Trophoblast cell (in vitro differentiated cells and primary cell): Measurements from ENCODE around the gene FKBP10.

Source experiments
- DNase-seq, 2 donors: peaks; one replicate each; pipeline ENCODE4 v3.0.0-alpha.2; 2016
- H2AFZ ChIP-seq: 2 replicates; pipeline ENCODE4 v1.6.1; 2013; ENCODE audit warnings: low read length, moderate library complexity, mild to moderate bottlenecking; ENCODE audit not compliant: insufficient read depth, poor library complexity
- H2AK5ac ChIP-seq: 2 replicates; pipeline ENCODE4 v1.6.1; 2013; ENCODE audit warnings: mild to moderate bottlenecking, low read length
- H2BK120ac ChIP-seq: 2 replicates; pipeline ENCODE4 v1.6.1; 2013; ENCODE audit warnings: low read length, mild to moderate bottlenecking, moderate library complexity; ENCODE audit not compliant: insufficient read depth, poor library complexity
- H2BK12ac ChIP-seq: 2 replicates; pipeline ENCODE4 v1.6.1; 2013; ENCODE audit warnings: mild to moderate bottlenecking, low read length, moderate library complexity
- H2BK5ac ChIP-seq: 2 replicates; pipeline ENCODE4 v1.6.1; 2013; ENCODE audit warnings: low read length, low read depth, moderate library complexity, mild to moderate bottlenecking; ENCODE audit not compliant: poor library complexity
- H3K14ac ChIP-seq: 2 replicates; pipeline ENCODE4 v1.6.1; 2013; ENCODE audit warnings: mild to moderate bottlenecking, low read length
- H3K18ac ChIP-seq: 2 replicates; pipeline ENCODE4 v1.6.1; 2013; ENCODE audit warnings: mild to moderate bottlenecking, low read length
- H3K23ac ChIP-seq: 2 replicates; pipeline ENCODE4 v1.6.1; 2013; ENCODE audit warnings: low read length
- H3K27ac ChIP-seq: 2 replicates; pipeline ENCODE4 v1.5.1; 2013; ENCODE audit warnings: low read depth, mild to moderate bottlenecking, inconsistent platforms, low read length, moderate library complexity
- H3K27me3 ChIP-seq: 2 replicates; pipeline ENCODE4 v1.6.1; 2013; ENCODE audit warnings: inconsistent platforms, mild to moderate bottlenecking, low read length, moderate library complexity; ENCODE audit not compliant: insufficient read depth
- H3K36me3 ChIP-seq, 2 experiments: 1 replicate in 1 of 2; 2 replicates in 1 of 2; pipeline ENCODE4 v1.6.1; 2013; ENCODE audit warnings: low read length in 2 of 2, mild to moderate bottlenecking in 2 of 2, moderate library complexity in 1 of 2; ENCODE audit not compliant: insufficient read depth in 2 of 2, control insufficient read depth in 1 of 2
- H3K4ac ChIP-seq: 2 replicates; pipeline ENCODE4 v1.6.1; 2013; ENCODE audit warnings: low read depth, mild to moderate bottlenecking, low read length, moderate library complexity
- H3K4me1 ChIP-seq, 2 experiments: 1 replicate in 1 of 2; 2 replicates in 1 of 2; pipeline ENCODE4 v1.6.1; 2013; ENCODE audit warnings: low read length in 2 of 2, mild to moderate bottlenecking in 2 of 2, moderate library complexity in 1 of 2; ENCODE audit not compliant: insufficient read depth in 2 of 2, control insufficient read depth in 1 of 2
- H3K4me2 ChIP-seq: 2 replicates; pipeline ENCODE4 v1.6.1; 2013; ENCODE audit warnings: inconsistent platforms, mild to moderate bottlenecking, low read length, moderate library complexity
- H3K4me3 ChIP-seq: 2 replicates; pipeline ENCODE4 v1.5.1; 2013; ENCODE audit warnings: mild to moderate bottlenecking, low read depth, low read length, inconsistent platforms
- H3K79me1 ChIP-seq: one replicate; pipeline ENCODE4 v1.6.1; 2013; ENCODE audit warnings: low read length
- H3K79me2 ChIP-seq: 2 replicates; pipeline ENCODE4 v1.6.1; 2013; ENCODE audit warnings: low read length, mild to moderate bottlenecking; ENCODE audit not compliant: control insufficient read depth, insufficient read depth, poor library complexity
- H3K9ac ChIP-seq: 2 replicates; pipeline ENCODE4 v1.6.1; 2013; ENCODE audit warnings: mild to moderate bottlenecking, low read length
- H3K9me3 ChIP-seq: 2 replicates; pipeline ENCODE4 v1.6.1; 2013; ENCODE audit warnings: low read depth, mild to moderate bottlenecking, control low read depth, inconsistent platforms, low read length; ENCODE audit not compliant: insufficient read depth
- H4K12ac ChIP-seq: 2 replicates; pipeline ENCODE4 v1.6.1; 2013; ENCODE audit warnings: low read depth, mild to moderate bottlenecking, low read length, moderate library complexity
- H4K8ac ChIP-seq: 2 replicates; pipeline ENCODE4 v1.6.1; 2013; ENCODE audit warnings: low read depth, mild to moderate bottlenecking, low read length, moderate library complexity
- H4K91ac ChIP-seq: one replicate; pipeline ENCODE4 v1.6.1; 2013; ENCODE audit warnings: low read depth, mild to moderate bottlenecking, low read length, moderate library complexity
- WGBS: extraction: QIAGEN DNeasy Blood & Tissue Kit; methylation state at CpG from one replicate; pipeline ENCODE4 v1.1.7; 2013; ENCODE audit warnings: missing lambda C conversion rate; ENCODE audit not compliant: insufficient read length, insufficient coverage; ENCODE audit errors: extremely low coverage; 5-methylcytosine and 5-hydroxymethylcytosine counted together

FKBP10 gene

GRCh38 chr17:41811549-41812380 lies 1.0 kb upstream of the FKBP10 start, which contains the start of gene P3H4:
Gene P3H4, minus strand, starts transcription at chr17:41811949. Its CDS starts 34 bp downstream, at chr17:41811915.
- H3K4ac ChIP-seq = peak within 1 kb of the TSS; percentile 34
- no CpG with 5 or more reads among the region's 96 CpGs for WGBS
- peaks cover 14 to 19% of the 10 kb centered on the region in 2 experiments for H3K4me1 ChIP-seq
- H3K36me3 ChIP-seq = peaks cover 0 to 5% of the 10 kb centered on the region in 2 experiments
- peak within 1 kb of the TSS; percentile 89 for H3K9ac ChIP-seq
- peak within 1 kb of the TSS; percentile 76 for H4K8ac ChIP-seq
- H3K79me1 ChIP-seq = peaks cover 21% of the 10 kb centered on the region
- H3K79me2 ChIP-seq = peaks cover 11% of the 10 kb centered on the region
- peak within 1 kb of the TSS; percentile 81 for H2BK5ac ChIP-seq
- H4K12ac ChIP-seq = peak within 1 kb of the TSS; percentile 49
- peak within 1 kb of the TSS; percentile 51 for H3K27ac ChIP-seq
- peak within 1 kb of the TSS; percentile 74 for H3K4me2 ChIP-seq
- peak within 1 kb of the TSS; percentile 34 for H2BK12ac ChIP-seq
- peak within 1 kb of the TSS; percentile 80 for H3K18ac ChIP-seq
- H4K91ac ChIP-seq = peak within 1 kb of the TSS; percentile 83
- no peaks in the 10 kb centered on the region for H3K27me3 ChIP-seq
- peak; percentile 74 to 82 for DNase-seq
- H3K23ac ChIP-seq = no peak within 1 kb of the TSS
- peak within 1 kb of the TSS; percentile 53 for H2AFZ ChIP-seq
- peak within 1 kb of the TSS; percentile 66 for H2BK120ac ChIP-seq
- peak within 1 kb of the TSS; percentile 78 for H3K14ac ChIP-seq
- no peaks in the 10 kb centered on the region for H3K9me3 ChIP-seq
- peak within 1 kb of the TSS; percentile 19 for H2AK5ac ChIP-seq
- H3K4me3 ChIP-seq = peak within 1 kb of the TSS; percentile 89

- no peak overlapping the region for H3K23ac ChIP-seq
- WGBS = no CpG with 5 or more reads among the region's 12 CpGs
- peak overlapping the region; percentile 53 for H2BK12ac ChIP-seq
- peak overlapping the region; percentile 80 for H3K4ac ChIP-seq
- H3K9me3 ChIP-seq = no peaks in the 10 kb centered on the region
- DNase-seq = no peak
- H2BK5ac ChIP-seq = peak overlapping the region; percentile 78
- peaks cover 4 to 11% of the 10 kb centered on the region in 2 experiments for H3K36me3 ChIP-seq
- peak overlapping the region; percentile 74 for H3K4me2 ChIP-seq
- peak overlapping the region; percentile 77 for H4K8ac ChIP-seq
- H4K12ac ChIP-seq = peak overlapping the region; percentile 76
- peak overlapping the region; percentile 57 for H2AFZ ChIP-seq
- H2BK120ac ChIP-seq = peak overlapping the region; percentile 72
- peaks cover 11% of the 10 kb centered on the region for H3K79me2 ChIP-seq
- no peaks in the 10 kb centered on the region for H3K27me3 ChIP-seq
- H3K18ac ChIP-seq = peak overlapping the region; percentile 71
- H3K9ac ChIP-seq = peak overlapping the region; percentile 28
- peak overlapping the region; percentile 74 for H2AK5ac ChIP-seq
- H3K79me1 ChIP-seq = peaks cover 21% of the 10 kb centered on the region
- H3K14ac ChIP-seq = peak overlapping the region; percentile 75
- peak overlapping the region; percentile 81 for H4K91ac ChIP-seq
- H3K4me1 ChIP-seq = peaks cover 14 to 19% of the 10 kb centered on the region in 2 experiments
- H3K27ac ChIP-seq = peak overlapping the region; percentile 51
- H3K4me3 ChIP-seq = peak overlapping the region; percentile 81
Observed at GRCh38 chr17:41813152-41813680, 412 bp downstream of the FKBP10 start.

- WGBS = no CpG with 5 or more reads among the region's 9 CpGs
- peak overlapping the region; percentile 81 for H4K91ac ChIP-seq
Observed at GRCh38 chr17:41813699-41814124, 908 bp downstream of the FKBP10 start.

GRCh38 chr17:41814195-41814594 lies 1.4 kb downstream of the FKBP10 start:
- no peak overlapping the region for H2AFZ ChIP-seq
- H3K4me1 ChIP-seq = peaks cover 14 to 19% of the 10 kb centered on the region in 2 experiments
- H2BK120ac ChIP-seq = no peak overlapping the region
- H4K91ac ChIP-seq = no peak overlapping the region
- no peak overlapping the region for H2AK5ac ChIP-seq
- no peak overlapping the region for H2BK12ac ChIP-seq
- peak overlapping the region; percentile 80 for H3K4ac ChIP-seq
- H4K12ac ChIP-seq = no peak overlapping the region
- H3K27ac ChIP-seq = no peak overlapping the region
- H3K18ac ChIP-seq = no peak overlapping the region
- WGBS = no CpG with 5 or more reads among the region's 1 CpG
- H2BK5ac ChIP-seq = no peak overlapping the region
- H4K8ac ChIP-seq = no peak overlapping the region
- DNase-seq = no peak
- no peaks in the 10 kb centered on the region for H3K9me3 ChIP-seq
- peaks cover 11% of the 10 kb centered on the region for H3K79me2 ChIP-seq
- no peak overlapping the region for H3K23ac ChIP-seq
- peaks cover 21% of the 10 kb centered on the region for H3K79me1 ChIP-seq
- peak overlapping the region; percentile 74 for H3K4me2 ChIP-seq
- H3K36me3 ChIP-seq = peaks cover 12 to 18% of the 10 kb centered on the region in 2 experiments
- H3K14ac ChIP-seq = no peak overlapping the region
- H3K27me3 ChIP-seq = no peaks in the 10 kb centered on the region
- H3K9ac ChIP-seq = no peak overlapping the region
- no peak overlapping the region for H3K4me3 ChIP-seq

More at GRCh38 chr17:41813699-41814124, 908 bp downstream of the FKBP10 start:
- Histone ChIP-seq H3K79me2 (peaks cover 11% of the 10 kb centered on the region), H3K14ac (peak overlapping the region; percentile 75), H3K9me3 (no peaks in the 10 kb centered on the region), H3K27me3 (no peaks in the 10 kb centered on the region), H2AK5ac (peak overlapping the region; percentile 74), H3K27ac (no peak overlapping the region), H4K8ac (no peak overlapping the region), H3K18ac (peak overlapping the region; percentile 71), H3K4me2 (peak overlapping the region; percentile 74), H2BK5ac (peak overlapping the region; percentile 47), H3K36me3 (peaks cover 7 to 14% of the 10 kb centered on the region in 2 experiments), H2AFZ (peak overlapping the region; percentile 57), H3K4me1 (peaks cover 14 to 19% of the 10 kb centered on the region in 2 experiments), H2BK12ac (peak overlapping the region; percentile 53), H3K23ac (no peak overlapping the region), H3K4ac (peak overlapping the region; percentile 80), H3K79me1 (peaks cover 21% of the 10 kb centered on the region), H4K12ac (peak overlapping the region; percentile 76), H3K4me3 (peak overlapping the region; percentile 81), H2BK120ac (peak overlapping the region; percentile 72), H3K9ac (peak overlapping the region; percentile 28)
- DNase-seq = no peak
